ENCODE results near the gene ZC3H13.

Gene ZC3H13

GRCh38 chr13:46085737-46086136, 33.2 kb upstream of the ZC3H13 start:
- H3K27me3 Mint-ChIP-seq (ENCODE audit: low read depth) = peaks cover 4% of the 10 kb centered on the region
- no peak overlapping the region for H3K27ac Mint-ChIP-seq
- no peak overlapping the region for H3K4me3 Mint-ChIP-seq
- H3K4me1 Mint-ChIP-seq (ENCODE audit: low read depth) = peaks cover 3% of the 10 kb centered on the region
- no peaks in the 10 kb centered on the region for H3K36me3 Mint-ChIP-seq (ENCODE audit: low read depth)
- no peaks in the 10 kb centered on the region for H3K9me3 Mint-ChIP-seq

DNA sequence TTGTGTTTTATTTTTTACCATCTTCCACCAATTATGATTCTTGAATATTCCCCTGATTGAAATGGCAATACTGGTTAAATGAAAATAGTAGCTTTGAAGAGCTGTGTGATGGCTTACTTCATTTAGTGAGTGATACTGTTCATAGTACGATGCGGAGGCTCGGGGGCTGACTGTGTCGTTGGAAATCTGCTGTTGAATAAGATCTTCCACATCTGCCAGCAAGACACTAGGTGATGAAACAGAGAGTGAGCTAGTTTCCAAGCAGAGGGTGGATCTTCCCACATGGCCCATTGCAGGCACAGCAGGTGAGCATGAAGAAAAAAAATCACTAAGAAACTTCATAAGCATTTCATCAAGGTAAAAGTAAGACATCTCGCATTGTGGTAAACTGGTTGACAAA, 29.8 kb upstream of the ZC3H13 start:
- Mint-ChIP-seq H3K4me1 (ENCODE audit: low read depth) (peaks cover 6% of the 10 kb centered on the region), H3K4me3 (no peak overlapping the region), H3K27me3 (ENCODE audit: low read depth) (peaks cover 9% of the 10 kb centered on the region), H3K36me3 (ENCODE audit: low read depth) (no peaks in the 10 kb centered on the region), H3K27ac (no peak overlapping the region), H3K9me3 (no peaks in the 10 kb centered on the region)

- no peak overlapping the region for H3K27ac Mint-ChIP-seq
- H3K27me3 Mint-ChIP-seq (ENCODE audit: low read depth) = peaks cover 23% of the 10 kb centered on the region
- no peaks in the 10 kb centered on the region for H3K9me3 Mint-ChIP-seq
- no peaks in the 10 kb centered on the region for H3K36me3 Mint-ChIP-seq (ENCODE audit: low read depth)
- H3K4me3 Mint-ChIP-seq = no peak overlapping the region
- H3K4me1 Mint-ChIP-seq (ENCODE audit: low read depth) = peaks cover 6% of the 10 kb centered on the region
These were observed 27.2 kb upstream of the ZC3H13 start for GRCh38 chr13:46079770-46080169.

DNA sequence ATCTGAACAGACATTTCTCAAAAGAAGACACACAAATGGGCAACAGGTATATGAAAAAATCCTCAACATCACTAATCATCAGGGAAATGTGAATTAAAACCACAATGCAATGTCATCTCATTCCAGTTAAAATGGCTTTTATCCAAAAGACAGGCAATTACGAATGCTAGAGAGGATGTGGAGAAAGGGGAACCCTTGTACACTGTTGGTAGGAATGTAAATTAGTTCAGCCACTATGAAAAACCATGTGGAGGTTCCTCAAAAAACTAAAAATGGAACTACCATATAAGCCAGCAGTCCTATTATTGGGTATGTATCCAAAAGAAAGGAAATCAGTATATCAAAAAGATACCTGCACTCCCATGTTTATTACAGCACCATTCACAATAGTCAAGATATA, 24.7 kb upstream of the ZC3H13 start:
- peaks cover 6% of the 10 kb centered on the region for H3K4me1 Mint-ChIP-seq (ENCODE audit: low read depth)
- no peak overlapping the region for H3K27ac Mint-ChIP-seq
- H3K36me3 Mint-ChIP-seq (ENCODE audit: low read depth) = no peaks in the 10 kb centered on the region
- H3K27me3 Mint-ChIP-seq (ENCODE audit: low read depth) = peaks cover 28% of the 10 kb centered on the region
- no peak overlapping the region for H3K4me3 Mint-ChIP-seq
- no peaks in the 10 kb centered on the region for H3K9me3 Mint-ChIP-seq

- no peaks in the 10 kb centered on the region for H3K36me3 Mint-ChIP-seq (ENCODE audit: low read depth)
- peaks cover 6% of the 10 kb centered on the region for H3K4me1 Mint-ChIP-seq (ENCODE audit: low read depth)
- no peak overlapping the region for H3K27ac Mint-ChIP-seq
- no peak overlapping the region for H3K4me3 Mint-ChIP-seq
- peaks cover 29% of the 10 kb centered on the region for H3K27me3 Mint-ChIP-seq (ENCODE audit: low read depth)
- H3K9me3 Mint-ChIP-seq = no peaks in the 10 kb centered on the region
These were observed 24.3 kb upstream of the ZC3H13 start for GRCh38 chr13:46076827-46077226.

DNA sequence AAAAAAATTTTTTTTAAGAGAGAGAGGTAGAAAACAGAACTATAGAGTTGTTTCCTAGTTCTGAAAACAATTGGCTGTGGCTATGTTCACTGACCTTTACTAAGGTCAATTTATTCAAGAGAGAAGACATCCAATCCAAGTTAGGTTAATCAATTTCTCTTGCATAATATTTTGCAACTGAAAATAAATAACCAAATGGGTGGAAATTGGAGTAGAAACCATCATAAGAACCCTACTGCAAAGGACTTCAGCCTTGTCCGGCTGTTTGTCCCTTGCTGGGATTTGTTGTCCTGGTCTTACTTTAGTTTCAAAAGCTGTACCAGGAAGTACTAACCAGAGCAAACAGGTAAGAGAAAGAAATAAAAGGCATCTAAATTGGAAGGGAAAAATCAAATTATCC, 23.3 kb upstream of the ZC3H13 start:
- Mint-ChIP-seq H3K4me1 (ENCODE audit: low read depth) (peaks cover 6% of the 10 kb centered on the region), H3K4me3 (no peak overlapping the region), H3K9me3 (no peaks in the 10 kb centered on the region)

GRCh38 chr13:46071590-46072249, 19.2 kb upstream of the ZC3H13 start:
- Mint-ChIP-seq H3K36me3 (ENCODE audit: low read depth) (no peaks in the 10 kb centered on the region), H3K4me1 (ENCODE audit: low read depth) (no peaks in the 10 kb centered on the region), H3K27ac (no peak overlapping the region), H3K27me3 (ENCODE audit: low read depth) (peaks cover 27% of the 10 kb centered on the region), H3K4me3 (no peak overlapping the region), H3K9me3 (no peaks in the 10 kb centered on the region)

More for the DNA sequence above, 23.3 kb upstream of the ZC3H13 start:
- Mint-ChIP-seq H3K36me3 (ENCODE audit: low read depth) (no peaks in the 10 kb centered on the region), H3K27ac (no peak overlapping the region), H3K27me3 (ENCODE audit: low read depth) (peaks cover 29% of the 10 kb centered on the region)

DNA sequence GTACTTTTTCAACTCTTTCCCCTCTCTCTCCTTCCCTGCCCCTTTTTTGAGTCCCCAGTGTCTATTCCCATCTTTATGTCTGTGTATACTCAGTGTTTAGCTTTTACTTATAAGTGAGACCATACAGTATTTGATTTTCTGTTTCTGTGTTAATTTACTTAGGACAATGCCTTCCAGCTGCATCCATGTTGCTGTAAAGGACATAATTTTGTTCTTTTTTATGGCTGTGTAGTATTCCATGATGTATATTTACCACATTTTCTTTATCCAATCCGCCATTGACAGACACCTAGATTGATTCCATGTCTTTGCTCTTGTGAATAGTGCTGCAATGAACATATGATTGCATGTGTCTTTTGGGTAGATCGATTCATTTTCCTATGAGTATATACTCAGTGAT, 10.7 kb upstream of the ZC3H13 start:
- H3K9me3 Mint-ChIP-seq = peaks cover 4% of the 10 kb centered on the region
- H3K4me1 Mint-ChIP-seq (ENCODE audit: low read depth) = no peaks in the 10 kb centered on the region
- H3K27me3 Mint-ChIP-seq (ENCODE audit: low read depth) = peaks cover 8% of the 10 kb centered on the region
- H3K4me3 Mint-ChIP-seq = no peak overlapping the region
- no peak overlapping the region for H3K27ac Mint-ChIP-seq
- H3K36me3 Mint-ChIP-seq (ENCODE audit: low read depth) = no peaks in the 10 kb centered on the region

DNA sequence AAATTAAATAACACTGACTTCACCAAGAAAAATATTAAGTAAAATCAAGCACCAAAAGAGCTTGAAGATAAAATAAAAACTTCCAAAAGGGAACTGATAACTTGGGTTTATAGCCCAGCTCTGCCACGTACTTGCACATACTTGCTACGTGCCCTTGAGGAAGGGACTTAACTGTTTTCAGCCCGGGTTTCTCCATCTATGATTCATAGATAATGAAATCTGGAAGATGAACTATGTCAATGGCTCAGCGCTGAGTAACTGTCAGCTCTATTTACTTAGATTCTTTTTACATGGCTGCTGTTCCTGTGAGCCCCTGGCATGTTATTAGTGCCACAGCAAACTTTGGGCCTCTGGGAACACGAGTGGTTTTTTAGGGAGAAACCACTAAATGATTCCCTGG, 9.6 kb upstream of the ZC3H13 start:
- Mint-ChIP-seq H3K36me3 (ENCODE audit: low read depth) (no peaks in the 10 kb centered on the region), H3K27me3 (ENCODE audit: low read depth) (peaks cover 5% of the 10 kb centered on the region), H3K9me3 (peaks cover 4% of the 10 kb centered on the region), H3K27ac (no peak overlapping the region), H3K4me3 (no peak overlapping the region), H3K4me1 (ENCODE audit: low read depth) (no peaks in the 10 kb centered on the region)

GRCh38 chr13:46059405-46059804, 6.9 kb upstream of the ZC3H13 start:
- no peaks in the 10 kb centered on the region for H3K36me3 Mint-ChIP-seq (ENCODE audit: low read depth)
- no peak overlapping the region for H3K4me3 Mint-ChIP-seq
- peaks cover 19% of the 10 kb centered on the region for H3K27me3 Mint-ChIP-seq (ENCODE audit: low read depth)
- no peak overlapping the region for H3K27ac Mint-ChIP-seq
- H3K9me3 Mint-ChIP-seq = peaks cover 4% of the 10 kb centered on the region
- H3K4me1 Mint-ChIP-seq (ENCODE audit: low read depth) = no peaks in the 10 kb centered on the region

GRCh38 chr13:46058268-46058667, 5.7 kb upstream of the ZC3H13 start:
- H3K27me3 Mint-ChIP-seq (ENCODE audit: low read depth) = peaks cover 29% of the 10 kb centered on the region
- H3K9me3 Mint-ChIP-seq = peaks cover under 1% of the 10 kb centered on the region
- H3K36me3 Mint-ChIP-seq (ENCODE audit: low read depth) = no peaks in the 10 kb centered on the region
- H3K4me3 Mint-ChIP-seq = no peak overlapping the region
- no peak overlapping the region for H3K27ac Mint-ChIP-seq
- peaks cover 6% of the 10 kb centered on the region for H3K4me1 Mint-ChIP-seq (ENCODE audit: low read depth)

GRCh38 chr13:46057256-46058015, 4.9 kb upstream of the ZC3H13 start:
- Mint-ChIP-seq H3K27ac (no peak overlapping the region), H3K27me3 (ENCODE audit: low read depth) (peaks cover 35% of the 10 kb centered on the region), H3K4me1 (ENCODE audit: low read depth) (peaks cover 12% of the 10 kb centered on the region), H3K36me3 (ENCODE audit: low read depth) (peaks cover 2% of the 10 kb centered on the region), H3K9me3 (no peaks in the 10 kb centered on the region), H3K4me3 (no peak overlapping the region)

GRCh38 chr13:46053162-46054012, 841 bp upstream of the ZC3H13 start:
- Mint-ChIP-seq H3K27ac (peak overlapping the region; percentile 96), H3K4me1 (ENCODE audit: low read depth) (peaks cover 31% of the 10 kb centered on the region), H3K27me3 (ENCODE audit: low read depth) (peaks cover 35% of the 10 kb centered on the region), H3K4me3 (peak overlapping the region; percentile 94), H3K36me3 (ENCODE audit: low read depth) (peaks cover 2% of the 10 kb centered on the region), H3K9me3 (no peaks in the 10 kb centered on the region)

DNA sequence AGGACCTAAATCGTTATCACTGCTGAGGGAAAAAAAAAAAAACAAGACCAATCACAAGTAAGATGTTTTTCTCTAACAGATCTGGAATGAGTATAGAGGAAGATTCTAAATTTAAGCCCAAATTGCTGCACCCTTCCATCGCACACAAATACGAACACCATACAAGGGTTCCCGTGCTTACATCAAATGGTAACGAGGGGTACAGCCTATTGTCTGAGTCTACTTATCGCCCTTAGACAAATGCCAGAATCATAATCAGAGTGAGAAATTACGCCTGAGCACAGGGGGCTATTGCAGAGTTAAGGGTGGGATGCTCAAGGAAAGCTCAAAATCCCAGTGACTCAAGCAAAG, 603 bp downstream of the ZC3H13 start:
- peaks cover 2% of the 10 kb centered on the region for H3K36me3 Mint-ChIP-seq (ENCODE audit: low read depth)
- peaks cover 35% of the 10 kb centered on the region for H3K4me1 Mint-ChIP-seq (ENCODE audit: low read depth)
- H3K9me3 Mint-ChIP-seq = no peaks in the 10 kb centered on the region
- peak overlapping the region; percentile 94 for H3K4me3 Mint-ChIP-seq
- peaks cover 35% of the 10 kb centered on the region for H3K27me3 Mint-ChIP-seq (ENCODE audit: low read depth)
- H3K27ac Mint-ChIP-seq = peak overlapping the region; percentile 96

- Mint-ChIP-seq H3K36me3 (ENCODE audit: low read depth) (peaks cover 2% of the 10 kb centered on the region), H3K4me1 (ENCODE audit: low read depth) (peaks cover 39% of the 10 kb centered on the region), H3K27ac (no peak overlapping the region), H3K27me3 (ENCODE audit: low read depth) (peaks cover 25% of the 10 kb centered on the region), H3K4me3 (no peak overlapping the region), H3K9me3 (no peaks in the 10 kb centered on the region)
These were observed 1.8 kb downstream of the ZC3H13 start for GRCh38 chr13:46050771-46051170.

Data from T-helper 1 cell treated with Interleukin-12 subunit alpha and Interleukin-12 subunit beta and Interleukin-4 antibody, amounts not matched to agents 30 μg/mL and 1 μg/mL, for 36 hours (primary cell).